ENCODE data around the gene GTF2H2.
"Not testable (repeated sequence)": the region's sequence is repeated elsewhere in the genome, so short reads cannot be mapped to it uniquely, and the experiment has no call there.

GRCh38 chr5:71088754-71089153 lies 21.3 kb upstream of the GTF2H2 start:
- not testable (repeated sequence) for TF ChIP-seq CTCF, POLR2A, EP300 (IDR thresholded peaks at IDR 0.05)

All from upper lobe of left lung (tissue), 4 donors.